ENCODE measurements around the gene MS4A13. TPM values are rescaled to one million over a fixed set of nuclear protein-coding genes. Genes with fewer than 3 reads are reported as not detected.

The MS4A13 gene
- total RNA-seq, 4 donors from 2014 or later: not detected

DNA sequence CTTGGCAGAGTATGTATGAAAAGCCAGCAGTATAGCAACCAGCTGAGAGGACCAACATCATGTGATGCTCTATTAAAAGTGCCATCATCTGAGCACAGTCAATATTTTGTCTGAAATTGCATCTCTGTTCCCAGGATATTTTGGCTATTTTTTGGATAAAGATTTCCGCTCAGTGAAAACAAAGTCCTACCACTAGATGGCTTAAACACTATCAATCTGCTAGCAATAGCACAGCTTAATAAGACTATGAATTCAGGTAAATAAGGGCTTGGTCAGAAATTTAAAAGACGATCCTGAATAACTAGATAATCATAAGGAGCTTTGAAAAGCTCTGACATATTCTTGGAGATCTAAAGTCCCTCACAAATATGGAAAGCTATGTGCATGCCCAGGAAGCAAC, 74.4 kb downstream of the MS4A13 start:
- Histone ChIP-seq H3K27ac (no peak overlapping the region), H3K4me1 (no peaks in the 10 kb centered on the region), H3K4me3 (no peak overlapping the region), H3K36me3 (no peaks in the 10 kb centered on the region), H3K27me3 (no peaks in the 10 kb centered on the region), H3K9me3 (peaks cover 0 to 4% (median 0%) of the 10 kb centered on the region in 4 donors)
- TF ChIP-seq POLR2A (IDR thresholded peaks at IDR 0.05) (no peak), CTCF (IDR thresholded peaks at IDR 0.05) (no peak)
- no peak for DNase-seq

Other genes starting within 250 kb of the MS4A13 start
- 10 to 100 TPM in 1 of 4 donors, 1 to 10 TPM in 3; 2.8 to 17.0 (median 4.4) TPM for gene MS4A4A, start 234.7 kb upstream of the MS4A13 start, total RNA-seq
- gene MS4A6E, start 188.1 kb upstream of the MS4A13 start, total RNA-seq: not detected
- gene MS4A7, start 136.9 kb upstream of the MS4A13 start, total RNA-seq: 10 to 100 TPM in 2 of 4 donors, 1 to 10 TPM in 2; 5.0 to 52.0 (median 14.9) TPM
- 10 to 100 TPM in 1 of 4 donors, 1 to 10 TPM in 1, under 1 TPM in 2; 0.57 to 15.7 (median 2.7) TPM for gene MS4A14, start 118.9 kb upstream of the MS4A13 start, total RNA-seq
- not detected for gene MS4A5, start 85.8 kb upstream of the MS4A13 start, total RNA-seq
- gene MS4A1, start 59.5 kb upstream of the MS4A13 start, total RNA-seq: 100 to 1,000 TPM in 1 of 4 donors, 10 to 100 TPM in 1, 1 to 10 TPM in 1, not detected in 1; 3.2 to 260 (median 18.5) TPM
- not detected for gene MS4A12, start 22.6 kb upstream of the MS4A13 start, total RNA-seq
- gene MS4A8, start 184.2 kb downstream of the MS4A13 start, total RNA-seq: 100 to 1,000 TPM in 3 of 4 donors, 10 to 100 TPM in 1; 13.2 to 541 (median 356) TPM
- gene MS4A18, start 209.3 kb downstream of the MS4A13 start, total RNA-seq: 1 to 10 TPM in 1 of 4 donors, not detected in 3; 2.4 TPM
- 1 to 10 TPM in 1 of 4 donors, under 1 TPM in 1, not detected in 2; 0.54 to 1.6 TPM for gene MS4A15, start 241.5 kb downstream of the MS4A13 start, total RNA-seq

All from Peyer's patch (tissue), 4 donors.